Measurements from ENCODE around the gene TBC1D2.

The TBC1D2 gene

DNA sequence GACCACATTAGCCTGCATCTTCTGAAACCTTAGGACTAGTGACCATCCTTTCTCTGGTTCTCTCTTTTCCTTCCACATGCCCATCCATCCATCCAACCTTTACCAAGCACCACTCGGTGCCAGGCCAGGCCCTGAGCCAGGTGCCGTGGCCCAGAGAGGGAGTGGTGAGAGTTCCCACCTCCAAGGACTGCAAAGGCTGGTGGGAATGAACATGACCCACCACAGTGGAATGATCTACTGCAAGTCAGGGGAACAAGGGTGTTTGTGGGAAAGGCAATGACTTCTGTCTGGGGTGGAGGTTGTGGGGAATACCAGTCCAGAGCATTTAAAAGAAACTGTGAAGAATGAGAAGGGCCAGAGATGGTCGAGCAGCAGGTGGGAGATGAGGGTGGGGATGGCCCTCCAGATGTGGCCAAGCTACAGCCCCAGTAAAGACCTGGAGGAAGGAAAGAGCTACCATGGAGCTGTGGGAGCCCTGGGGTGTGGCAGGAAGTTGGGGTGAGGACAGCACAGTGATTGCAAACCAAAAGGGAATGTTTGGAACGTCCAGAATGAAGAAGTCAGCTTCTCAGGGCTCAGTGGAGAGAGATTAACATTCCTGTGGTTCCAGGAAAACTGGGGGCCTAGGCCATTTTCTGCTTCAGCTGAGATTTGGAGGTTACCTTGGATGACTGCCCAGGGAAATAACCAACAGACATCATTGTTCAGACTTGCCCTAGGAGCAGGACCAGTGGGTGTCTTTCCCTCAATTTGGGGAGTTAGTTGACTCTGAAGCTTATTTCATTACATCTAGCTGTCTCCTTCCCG lies 32.4 kb downstream of the TBC1D2 start:
- no peak overlapping the region for H3K4me3 ChIP-seq (ENCODE audit: low read depth, low read length)
- in situ Hi-C loops (cut with HindIII; ENCODE audit: low sequenced_read_pairs): no loop called here
- TF ChIP-seq, protein P1, sequence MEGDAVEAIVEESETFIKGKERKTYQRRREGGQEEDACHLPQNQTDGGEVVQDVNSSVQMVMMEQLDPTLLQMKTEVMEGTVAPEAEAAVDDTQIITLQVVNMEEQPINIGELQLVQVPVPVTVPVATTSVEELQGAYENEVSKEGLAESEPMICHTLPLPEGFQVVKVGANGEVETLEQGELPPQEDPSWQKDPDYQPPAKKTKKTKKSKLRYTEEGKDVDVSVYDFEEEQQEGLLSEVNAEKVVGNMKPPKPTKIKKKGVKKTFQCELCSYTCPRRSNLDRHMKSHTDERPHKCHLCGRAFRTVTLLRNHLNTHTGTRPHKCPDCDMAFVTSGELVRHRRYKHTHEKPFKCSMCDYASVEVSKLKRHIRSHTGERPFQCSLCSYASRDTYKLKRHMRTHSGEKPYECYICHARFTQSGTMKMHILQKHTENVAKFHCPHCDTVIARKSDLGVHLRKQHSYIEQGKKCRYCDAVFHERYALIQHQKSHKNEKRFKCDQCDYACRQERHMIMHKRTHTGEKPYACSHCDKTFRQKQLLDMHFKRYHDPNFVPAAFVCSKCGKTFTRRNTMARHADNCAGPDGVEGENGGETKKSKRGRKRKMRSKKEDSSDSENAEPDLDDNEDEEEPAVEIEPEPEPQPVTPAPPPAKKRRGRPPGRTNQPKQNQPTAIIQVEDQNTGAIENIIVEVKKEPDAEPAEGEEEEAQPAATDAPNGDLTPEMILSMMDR (IDR thresholded peaks at IDR 0.05; ENCODE audit: low read depth, low read length, missing control alignments): no peak
- DNase-seq (ENCODE audit: low read depth): peak; percentile 99

DNA sequence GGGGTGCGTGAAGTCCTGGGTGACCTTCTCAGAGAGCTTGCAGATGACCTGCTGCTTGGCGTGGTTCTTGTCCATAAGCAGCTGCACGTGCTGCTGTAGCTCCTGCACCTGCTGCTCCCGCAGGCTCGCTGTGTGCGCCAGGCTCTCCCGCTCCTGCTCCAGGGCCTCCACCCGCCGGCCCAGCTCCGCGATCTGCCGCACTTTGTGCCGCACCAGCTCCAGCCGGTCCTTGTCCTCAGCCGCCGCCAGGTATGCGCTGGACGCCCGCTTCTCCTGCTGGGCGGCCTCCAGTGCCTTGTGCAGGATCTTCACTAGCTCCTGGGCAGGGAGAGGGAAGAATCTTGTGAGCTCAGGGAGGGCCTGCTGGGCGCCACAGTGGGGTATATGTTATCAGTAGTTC lies 34.5 kb downstream of the TBC1D2 start:
- no peak overlapping the region for H3K4me3 ChIP-seq (ENCODE audit: low read depth, low read length)
- no peak for DNase-seq (ENCODE audit: low read depth)
- in situ Hi-C loops (cut with HindIII; ENCODE audit: low sequenced_read_pairs): no loop called here
- TF ChIP-seq, protein P1 (IDR thresholded peaks at IDR 0.05; ENCODE audit: low read depth, low read length, missing control alignments): no peak

DNA sequence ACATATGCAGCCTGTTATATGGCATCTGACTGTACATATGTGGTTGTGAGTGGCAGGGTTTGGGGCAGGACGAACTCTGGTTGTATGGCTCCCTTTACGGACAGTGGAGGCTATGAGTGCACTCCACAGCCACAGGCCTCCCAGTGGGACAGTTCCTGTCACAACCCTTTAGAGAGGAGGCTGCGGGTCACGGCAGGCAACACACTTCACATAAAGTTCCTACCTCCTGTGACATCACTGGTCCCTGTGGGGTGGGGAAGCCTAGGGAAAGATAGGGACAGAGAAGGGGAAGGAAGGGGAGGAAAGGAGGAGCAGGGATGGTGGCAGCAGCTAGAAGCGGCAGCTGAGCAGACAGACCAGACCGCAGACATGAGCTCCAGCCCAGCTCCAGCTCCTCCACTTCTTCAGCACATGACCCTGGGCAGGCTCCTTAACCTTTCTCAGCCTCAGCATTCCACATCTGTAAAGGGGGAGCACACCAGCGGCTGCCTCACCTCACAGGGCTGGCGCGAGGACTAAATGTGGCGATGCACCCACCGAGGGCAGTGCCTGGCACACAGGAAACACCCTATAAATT lies 35.6 kb downstream of the TBC1D2 start:
- DNase-seq (ENCODE audit: low read depth): no peak
- TF ChIP-seq, protein P1 (IDR thresholded peaks at IDR 0.05; ENCODE audit: low read depth, low read length, missing control alignments): no peak
- in situ Hi-C loops (cut with HindIII; ENCODE audit: low sequenced_read_pairs): no loop called here
- no peak overlapping the region for H3K4me3 ChIP-seq (ENCODE audit: low read depth, low read length)

DNA sequence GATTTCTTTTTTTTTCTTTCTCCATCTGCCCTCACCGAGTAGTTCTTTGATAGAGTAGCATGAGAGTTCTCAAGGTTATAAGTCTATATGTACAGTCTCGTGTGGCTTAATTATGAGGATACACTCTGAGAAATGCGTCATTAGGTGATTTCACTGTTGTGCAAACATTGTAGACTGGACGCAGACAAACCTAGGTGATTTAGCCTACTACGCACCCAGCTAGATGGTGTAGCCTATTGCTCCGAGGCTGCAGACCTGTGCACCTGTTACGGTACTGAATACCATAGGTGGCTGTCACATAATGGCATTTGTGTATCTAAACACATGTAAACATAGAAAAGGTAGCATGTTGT lies 36.1 kb downstream of the TBC1D2 start:
- TF ChIP-seq, protein P1 (IDR thresholded peaks at IDR 0.05; ENCODE audit: low read depth, low read length, missing control alignments): no peak
- in situ Hi-C loops (cut with HindIII; ENCODE audit: low sequenced_read_pairs): no loop called here
- H3K4me3 ChIP-seq (ENCODE audit: low read depth, low read length): no peak overlapping the region
- DNase-seq (ENCODE audit: low read depth): no peak

DNA sequence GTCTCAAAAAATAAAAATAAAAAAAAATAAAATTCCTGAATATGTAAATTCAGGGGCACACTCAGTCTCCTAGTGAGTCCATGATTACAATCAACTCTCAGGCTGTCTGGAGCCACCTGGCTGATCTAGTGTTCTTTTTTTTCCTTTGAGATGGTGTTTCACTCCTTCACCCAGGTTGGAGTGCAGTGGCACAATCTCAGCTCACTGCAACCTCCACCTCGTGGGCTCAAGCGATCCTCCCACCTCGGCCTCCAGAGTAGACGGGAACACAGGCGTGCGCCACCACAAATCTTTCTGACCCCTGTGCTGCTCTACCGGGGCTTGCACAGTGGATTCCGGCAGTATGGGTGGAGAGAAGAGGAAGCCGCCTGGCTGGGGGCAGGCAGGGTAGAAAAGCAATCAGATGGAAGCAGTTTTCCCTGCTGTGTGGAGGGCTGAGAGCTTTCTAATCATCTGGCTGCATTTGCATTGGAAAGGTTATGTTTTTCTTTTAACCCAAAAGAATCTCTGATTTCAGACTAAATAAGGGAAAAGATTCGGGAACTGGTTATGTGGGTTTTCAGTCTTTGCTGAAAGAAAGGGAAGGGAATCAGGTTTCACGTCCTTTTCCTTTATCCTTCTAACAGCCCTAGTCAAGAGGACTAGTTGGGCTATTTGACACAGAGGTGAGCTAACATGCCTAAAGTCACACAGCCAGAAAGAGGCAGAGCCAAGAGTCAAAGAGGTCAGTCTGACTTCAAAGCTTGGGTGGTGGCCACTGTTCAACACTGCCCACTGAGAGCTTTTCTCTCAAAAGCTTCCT lies 36.7 kb downstream of the TBC1D2 start:
- peak; percentile 22 for DNase-seq (ENCODE audit: low read depth)
- no peak overlapping the region for H3K4me3 ChIP-seq (ENCODE audit: low read depth, low read length)
- in situ Hi-C loops (cut with HindIII; ENCODE audit: low sequenced_read_pairs): no loop called here
- TF ChIP-seq, protein P1 (IDR thresholded peaks at IDR 0.05; ENCODE audit: low read depth, low read length, missing control alignments): no peak

DNA sequence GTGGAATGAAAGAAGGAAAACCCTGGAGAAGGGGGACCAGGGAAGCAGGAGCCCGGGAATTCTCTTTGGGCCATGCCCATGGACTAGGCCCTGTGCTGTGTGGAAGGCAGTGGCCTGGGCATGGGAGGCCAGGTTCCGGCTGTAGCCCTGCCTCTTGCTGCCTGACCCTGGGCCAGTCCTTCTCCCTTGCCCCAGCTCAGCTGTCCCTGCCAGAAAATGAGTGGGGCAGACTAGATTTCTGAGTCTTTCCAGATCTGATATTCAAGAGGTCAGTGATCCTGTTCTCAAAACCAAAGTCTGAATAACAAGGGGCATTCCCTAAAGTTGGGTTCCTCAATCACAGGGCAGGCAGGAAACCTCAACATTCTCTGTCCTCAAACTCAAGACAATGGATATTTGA lies 38.2 kb downstream of the TBC1D2 start:
- H3K4me3 ChIP-seq (ENCODE audit: low read depth, low read length): no peak overlapping the region
- in situ Hi-C loops (cut with HindIII; ENCODE audit: low sequenced_read_pairs): no loop called here
- TF ChIP-seq, protein P1 (IDR thresholded peaks at IDR 0.05; ENCODE audit: low read depth, low read length, missing control alignments): no peak
- no peak for DNase-seq (ENCODE audit: low read depth)
